Measurements from ENCODE around the gene PCDHA2. TPM values are rescaled to one million over a fixed set of nuclear protein-coding genes. Genes with fewer than 3 reads are reported as not detected.
"Not testable (repeated sequence)": the region's sequence is repeated elsewhere in the genome, so short reads cannot be mapped to it uniquely, and the experiment has no call there.

Gene PCDHA2
- 0.17 TPM in 1 of 2 replicates, not detected in the other for total RNA-seq

DNA sequence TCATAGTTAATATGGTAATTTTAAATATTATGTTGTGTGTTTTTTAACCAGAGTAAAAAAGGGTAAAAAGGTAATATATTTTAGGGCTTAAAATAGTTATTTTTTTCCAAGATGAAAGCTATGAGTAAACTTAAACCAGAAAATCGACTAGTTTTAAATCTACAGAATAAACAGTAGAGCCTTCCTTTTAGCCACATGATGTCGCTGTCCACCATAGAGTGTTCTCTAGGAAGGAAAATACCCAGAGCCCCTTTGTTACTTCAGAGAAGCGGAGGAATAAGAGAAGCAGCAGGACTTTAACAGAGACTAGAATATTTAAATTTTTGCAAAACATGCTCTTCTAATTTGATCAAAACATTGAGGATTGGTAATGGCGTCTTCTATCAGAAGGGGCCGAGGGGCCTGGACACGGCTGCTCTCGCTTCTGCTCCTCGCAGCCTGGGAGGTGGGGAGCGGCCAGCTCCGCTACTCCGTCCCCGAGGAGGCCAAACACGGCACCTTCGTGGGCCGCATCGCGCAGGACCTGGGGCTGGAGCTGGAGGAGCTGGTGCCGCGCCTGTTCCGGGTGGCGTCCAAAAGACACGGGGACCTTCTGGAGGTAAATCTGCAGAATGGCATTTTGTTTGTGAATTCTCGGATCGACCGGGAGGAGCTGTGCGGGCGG, at the start of gene PCDHA2:
Gene PCDHA2 (plus strand): TSS at position 258 of the 664 bp plus-strand sequence.
- DNase-seq = peak; percentile 8

DNA sequence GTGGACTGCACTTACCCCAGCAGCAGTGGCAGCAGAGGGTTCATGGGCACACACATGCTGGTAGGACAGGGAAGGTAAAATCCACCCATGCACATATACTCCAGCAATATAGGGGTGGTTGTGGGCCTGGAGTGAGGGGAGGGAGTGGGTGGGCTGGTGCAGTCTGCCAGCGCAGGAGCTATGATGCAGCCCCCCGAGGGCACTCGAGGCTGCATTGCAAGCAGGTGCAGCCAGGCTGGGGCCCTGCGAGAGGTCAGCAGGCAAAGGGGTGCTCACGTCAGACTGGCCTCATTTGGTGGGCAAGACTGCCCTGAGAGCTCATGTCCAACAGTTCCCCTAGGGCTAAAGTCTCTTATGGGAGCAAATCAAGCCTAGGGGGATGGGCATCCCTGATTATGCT, 41.1 kb upstream of the PCDHA2 start:
- DNase-seq = no peak

DNA sequence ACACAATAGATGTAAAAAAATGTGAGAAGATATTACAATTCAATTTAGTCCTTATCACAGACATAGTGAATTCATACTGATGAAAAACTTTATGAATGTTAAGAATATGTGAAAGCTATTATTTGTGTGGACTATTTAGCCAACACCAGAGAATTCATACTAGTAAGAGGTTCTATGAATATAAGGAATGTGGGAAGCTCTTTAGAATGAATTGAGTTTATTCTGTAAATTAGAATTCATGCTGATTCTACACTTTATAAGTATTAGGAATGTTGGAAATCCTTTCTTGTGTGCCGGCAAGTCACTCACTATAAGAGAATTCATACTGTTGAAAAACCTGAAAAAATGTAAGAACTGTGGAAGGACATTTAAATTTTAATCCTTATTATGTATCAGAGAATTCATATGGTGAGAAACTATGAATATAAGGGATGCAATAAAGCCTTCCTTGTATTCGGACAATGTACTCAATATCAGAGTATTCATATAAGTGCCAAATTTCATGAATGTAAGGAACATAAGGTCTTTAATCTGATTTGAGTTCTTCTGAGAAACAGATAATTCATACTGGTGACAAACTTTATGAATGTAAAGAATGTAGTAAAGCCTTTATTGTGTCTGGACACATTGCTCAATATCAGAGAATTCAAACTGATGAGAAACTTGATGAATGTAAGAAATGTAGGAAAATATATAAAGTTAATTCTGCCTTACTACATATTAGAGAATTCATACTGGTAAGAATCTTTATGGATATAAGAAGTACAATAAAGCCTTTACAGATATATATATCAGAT, 30.3 kb upstream of the PCDHA2 start:
- peak; percentile 4 for DNase-seq

DNA sequence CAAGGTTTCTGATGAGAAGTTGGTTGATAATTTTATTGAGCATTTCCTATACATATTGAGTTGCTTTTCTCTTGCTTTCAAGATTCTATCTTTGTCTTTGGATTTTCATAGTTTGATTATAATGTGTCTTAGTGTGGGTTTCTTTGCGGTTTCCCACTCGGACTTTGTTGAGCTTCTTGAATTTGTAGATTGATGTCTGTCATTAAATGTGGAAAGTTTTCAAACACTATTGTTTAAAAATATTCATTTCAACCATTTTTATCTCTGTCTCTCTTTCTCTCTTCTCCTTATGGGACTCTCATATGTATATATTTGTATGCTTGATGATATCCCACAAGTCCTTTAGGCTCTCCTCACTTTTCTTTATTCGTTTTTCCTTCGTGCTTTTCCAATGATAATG, 27.2 kb upstream of the PCDHA2 start:
- no peak for DNase-seq

DNA sequence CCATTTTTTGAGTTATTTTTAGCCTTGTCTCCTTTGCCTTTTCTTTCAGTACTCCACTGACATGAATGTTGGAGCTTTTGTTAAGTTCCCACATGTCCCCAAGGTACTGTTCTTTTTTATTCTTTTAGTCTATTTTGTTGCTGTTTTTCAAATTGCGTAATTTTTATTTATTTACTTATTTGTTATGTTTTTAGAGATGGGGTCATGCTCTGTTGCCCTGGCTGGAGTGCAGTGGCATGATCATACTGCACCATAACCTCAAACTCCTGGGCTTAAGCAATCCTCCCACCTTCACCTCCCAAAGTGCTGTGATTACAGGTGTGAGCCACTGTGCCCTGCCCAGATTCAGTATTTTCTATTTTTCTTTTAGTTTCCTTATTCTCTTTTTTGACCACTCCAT, 14.1 kb upstream of the PCDHA2 start:
- no peak for DNase-seq

- DNase-seq = no peak
These were observed 8.6 kb upstream of the PCDHA2 start, which contains the start of gene PCDHA1 for GRCh38 chr5:140785905-140786686. Gene PCDHA1 (plus strand): TSS chr5:140786140.

DNA sequence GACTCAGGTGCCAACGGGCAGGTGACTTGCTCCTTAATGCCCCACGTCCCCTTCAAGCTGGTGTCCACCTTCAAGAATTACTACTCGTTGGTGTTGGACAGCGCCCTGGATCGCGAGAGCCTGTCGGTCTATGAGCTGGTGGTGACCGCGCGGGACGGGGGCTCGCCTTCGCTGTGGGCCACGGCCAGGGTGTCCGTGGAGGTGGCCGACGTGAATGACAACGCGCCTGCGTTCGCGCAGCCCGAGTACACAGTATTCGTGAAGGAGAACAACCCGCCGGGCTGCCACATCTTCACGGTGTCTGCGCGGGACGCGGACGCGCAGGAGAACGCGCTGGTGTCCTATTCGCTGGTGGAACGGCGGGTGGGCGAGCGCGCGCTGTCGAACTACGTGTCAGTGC, 7.2 kb upstream of the PCDHA2 start:
- not testable (repeated sequence) for DNase-seq

DNA sequence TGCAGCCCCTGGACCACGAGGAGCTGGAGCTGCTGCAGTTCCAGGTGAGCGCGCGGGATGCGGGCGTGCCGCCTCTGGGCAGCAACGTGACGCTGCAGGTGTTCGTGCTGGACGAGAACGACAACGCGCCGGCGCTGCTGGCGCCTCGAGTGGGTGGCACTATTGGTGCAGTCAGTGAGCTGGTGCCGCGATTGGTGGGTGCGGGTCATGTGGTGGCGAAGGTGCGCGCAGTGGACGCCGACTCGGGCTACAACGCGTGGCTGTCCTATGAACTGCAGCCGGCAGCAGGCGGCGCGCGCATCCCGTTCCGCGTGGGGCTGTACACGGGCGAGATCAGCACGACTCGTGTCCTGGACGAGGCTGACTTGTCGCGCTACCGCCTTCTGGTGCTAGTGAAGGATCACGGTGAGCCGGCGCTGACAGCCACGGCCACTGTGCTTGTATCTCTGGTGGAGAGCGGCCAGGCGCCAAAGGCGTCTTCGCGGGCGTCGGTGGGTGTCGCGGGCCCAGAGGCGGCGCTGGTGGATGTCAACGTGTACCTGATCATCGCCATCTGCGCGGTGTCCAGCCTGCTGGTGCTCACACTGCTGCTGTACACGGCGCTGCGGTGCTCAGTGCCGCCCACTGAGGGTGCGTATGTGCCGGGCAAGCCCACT, 6.7 kb upstream of the PCDHA2 start:
- not testable (repeated sequence) for DNase-seq

DNA sequence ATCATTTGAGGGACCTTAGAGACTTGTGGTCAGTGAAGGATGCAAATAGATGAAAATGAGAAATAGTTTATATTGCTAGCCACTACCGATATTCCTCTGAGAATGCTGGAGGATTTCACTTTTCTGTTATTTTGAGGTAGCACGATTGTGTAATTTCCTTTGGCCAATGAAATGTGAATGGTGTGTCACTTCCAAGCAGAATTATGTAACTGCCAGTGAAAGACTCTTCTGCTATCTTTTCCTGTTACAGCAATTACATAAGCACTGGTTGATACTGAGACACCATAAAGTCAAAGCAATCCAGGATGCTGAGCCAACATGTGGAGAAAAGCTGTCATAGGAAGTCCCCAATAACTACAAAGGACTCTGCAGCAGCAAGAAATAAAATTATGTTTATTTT, 3.6 kb upstream of the PCDHA2 start:
- DNase-seq = no peak

DNA sequence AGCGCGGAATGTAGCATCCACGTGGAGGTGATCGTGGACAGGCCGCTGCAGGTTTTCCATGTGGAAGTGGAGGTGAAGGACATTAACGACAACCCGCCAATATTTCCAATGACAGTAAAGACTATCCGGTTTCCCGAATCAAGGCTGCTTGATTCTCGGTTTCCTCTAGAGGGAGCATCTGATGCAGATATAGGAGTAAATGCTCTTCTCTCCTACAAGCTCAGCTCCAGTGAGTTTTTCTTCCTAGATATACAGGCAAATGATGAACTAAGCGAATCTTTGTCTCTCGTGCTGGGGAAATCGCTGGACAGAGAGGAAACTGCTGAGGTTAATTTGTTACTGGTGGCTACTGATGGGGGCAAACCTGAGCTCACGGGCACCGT, 598 bp downstream of the PCDHA2 start:
- DNase-seq = peak; percentile 5

DNA sequence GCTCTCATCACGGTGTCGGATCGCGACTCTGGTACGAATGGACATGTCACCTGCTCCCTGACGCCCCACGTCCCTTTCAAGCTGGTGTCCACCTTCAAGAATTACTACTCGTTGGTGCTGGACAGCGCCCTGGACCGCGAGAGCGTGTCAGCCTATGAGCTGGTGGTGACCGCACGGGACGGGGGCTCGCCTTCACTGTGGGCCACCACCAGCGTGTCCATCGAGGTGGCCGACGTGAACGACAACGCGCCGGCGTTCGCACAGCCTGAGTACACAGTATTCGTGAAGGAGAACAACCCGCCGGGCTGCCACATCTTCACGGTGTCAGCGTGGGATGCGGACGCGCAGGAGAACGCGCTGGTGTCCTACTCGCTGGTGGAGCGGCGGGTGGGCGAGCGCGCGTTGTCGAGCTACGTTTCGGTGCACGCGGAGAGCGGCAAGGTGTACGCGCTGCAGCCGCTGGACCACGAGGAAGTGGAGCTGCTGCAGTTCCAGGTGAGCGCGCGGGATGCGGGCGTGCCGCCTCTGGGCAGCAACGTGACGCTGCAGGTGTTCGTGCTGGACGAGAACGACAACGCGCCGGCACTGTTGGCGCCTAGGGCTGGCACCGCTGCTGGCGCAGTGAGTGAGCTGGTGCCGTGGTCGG, 1.5 kb downstream of the PCDHA2 start:
- not testable (repeated sequence) for DNase-seq

DNA sequence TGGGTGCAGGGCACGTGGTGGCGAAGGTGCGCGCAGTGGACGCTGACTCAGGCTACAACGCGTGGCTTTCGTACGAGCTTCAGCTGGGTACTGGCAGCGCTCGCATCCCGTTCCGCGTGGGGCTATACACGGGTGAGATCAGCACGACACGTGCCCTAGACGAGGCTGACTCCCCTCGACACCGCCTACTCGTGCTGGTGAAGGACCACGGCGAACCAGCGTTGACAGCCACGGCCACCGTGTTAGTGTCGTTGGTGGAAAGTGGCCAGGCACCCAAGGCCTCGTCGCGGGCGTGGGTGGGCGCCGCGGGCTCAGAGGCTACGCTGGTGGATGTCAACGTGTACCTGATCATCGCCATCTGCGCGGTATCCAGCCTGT, 2.1 kb downstream of the PCDHA2 start:
- no peak for DNase-seq

DNA sequence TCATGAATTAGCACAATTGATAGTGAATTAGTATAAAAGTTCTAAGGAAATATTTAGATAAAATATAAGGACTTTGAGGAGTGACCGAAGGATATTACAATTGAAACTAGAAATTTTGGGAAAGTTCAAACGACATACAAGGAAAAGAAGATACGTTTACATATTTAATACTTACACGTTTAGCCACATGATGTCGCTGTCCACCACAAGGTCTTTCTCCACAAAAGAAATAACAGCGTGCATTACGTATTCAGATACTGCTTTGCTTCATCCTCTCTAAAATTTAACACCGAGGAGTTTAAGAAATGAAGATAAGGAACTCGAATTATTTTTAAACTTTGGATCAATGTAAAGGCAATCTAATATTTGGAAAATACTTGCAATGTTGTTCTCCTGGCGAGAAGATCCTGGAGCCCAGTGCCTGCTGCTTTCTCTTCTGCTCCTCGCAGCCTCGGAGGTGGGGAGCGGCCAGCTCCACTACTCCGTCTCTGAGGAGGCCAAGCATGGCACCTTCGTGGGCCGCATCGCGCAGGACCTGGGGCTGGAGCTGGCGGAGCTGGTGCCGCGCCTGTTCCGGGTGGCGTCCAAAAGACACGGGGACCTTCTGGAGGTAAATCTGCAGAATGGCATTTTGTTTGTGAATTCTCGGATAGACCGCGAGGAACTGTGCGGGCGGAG, 6.3 kb downstream of the PCDHA2 start, which contains the start of gene PCDHA3:
Gene PCDHA3 (plus strand): TSS at position 242 of the 678 bp plus-strand sequence.
- peak; percentile 65 for DNase-seq

DNA sequence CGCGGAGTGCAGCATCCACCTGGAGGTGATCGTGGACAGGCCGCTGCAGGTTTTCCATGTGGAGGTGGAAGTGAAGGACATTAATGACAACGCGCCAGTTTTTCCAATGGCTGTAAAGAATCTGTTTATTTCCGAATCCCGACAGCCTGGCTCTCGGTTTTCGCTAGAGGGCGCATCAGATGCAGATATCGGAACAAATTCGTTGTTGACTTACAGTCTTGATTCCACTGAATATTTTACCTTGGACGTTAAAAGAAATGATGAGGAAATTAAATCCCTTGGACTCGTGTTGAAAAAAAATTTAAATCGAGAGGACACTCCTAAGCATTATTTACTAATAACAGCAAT, 6.8 kb downstream of the PCDHA2 start:
- peak; percentile 44 for DNase-seq

DNA sequence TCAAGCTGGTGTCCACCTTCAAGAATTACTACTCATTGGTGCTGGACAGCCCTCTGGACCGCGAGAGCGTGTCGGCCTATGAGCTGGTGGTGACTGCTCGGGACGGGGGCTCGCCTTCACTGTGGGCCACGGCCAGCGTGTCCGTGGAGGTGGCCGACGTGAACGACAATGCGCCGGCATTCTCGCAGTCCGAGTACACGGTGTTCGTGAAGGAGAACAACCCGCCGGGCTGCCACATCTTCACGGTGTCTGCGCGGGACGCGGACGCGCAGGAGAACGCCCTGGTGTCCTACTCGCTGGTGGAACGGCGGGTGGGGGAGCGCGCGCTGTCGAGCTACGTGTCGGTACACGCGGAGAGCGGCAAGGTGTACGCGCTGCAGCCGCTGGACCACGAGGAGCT, 7.7 kb downstream of the PCDHA2 start:
- DNase-seq = not testable (repeated sequence)

DNA sequence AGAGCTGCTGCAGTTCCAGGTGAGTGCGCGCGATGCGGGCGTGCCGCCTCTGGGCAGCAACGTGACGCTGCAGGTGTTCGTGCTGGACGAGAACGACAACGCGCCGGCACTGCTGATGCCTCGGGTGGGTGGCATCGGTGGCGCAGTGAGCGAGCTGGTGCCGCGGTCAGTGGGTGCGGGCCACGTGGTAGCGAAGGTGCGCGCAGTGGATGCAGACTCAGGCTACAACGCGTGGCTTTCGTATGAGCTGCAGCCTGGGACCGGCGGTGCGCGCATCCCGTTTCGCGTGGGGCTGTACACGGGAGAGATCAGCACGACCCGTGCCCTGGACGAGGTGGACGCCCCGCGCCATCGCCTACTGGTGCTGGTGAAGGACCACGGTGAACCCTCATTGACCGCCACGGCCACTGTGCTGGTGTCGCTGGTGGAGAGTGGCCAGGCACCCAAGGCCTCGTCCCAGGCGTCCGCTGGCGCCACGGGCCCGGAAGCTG, 8.2 kb downstream of the PCDHA2 start:
- DNase-seq = no peak

DNA sequence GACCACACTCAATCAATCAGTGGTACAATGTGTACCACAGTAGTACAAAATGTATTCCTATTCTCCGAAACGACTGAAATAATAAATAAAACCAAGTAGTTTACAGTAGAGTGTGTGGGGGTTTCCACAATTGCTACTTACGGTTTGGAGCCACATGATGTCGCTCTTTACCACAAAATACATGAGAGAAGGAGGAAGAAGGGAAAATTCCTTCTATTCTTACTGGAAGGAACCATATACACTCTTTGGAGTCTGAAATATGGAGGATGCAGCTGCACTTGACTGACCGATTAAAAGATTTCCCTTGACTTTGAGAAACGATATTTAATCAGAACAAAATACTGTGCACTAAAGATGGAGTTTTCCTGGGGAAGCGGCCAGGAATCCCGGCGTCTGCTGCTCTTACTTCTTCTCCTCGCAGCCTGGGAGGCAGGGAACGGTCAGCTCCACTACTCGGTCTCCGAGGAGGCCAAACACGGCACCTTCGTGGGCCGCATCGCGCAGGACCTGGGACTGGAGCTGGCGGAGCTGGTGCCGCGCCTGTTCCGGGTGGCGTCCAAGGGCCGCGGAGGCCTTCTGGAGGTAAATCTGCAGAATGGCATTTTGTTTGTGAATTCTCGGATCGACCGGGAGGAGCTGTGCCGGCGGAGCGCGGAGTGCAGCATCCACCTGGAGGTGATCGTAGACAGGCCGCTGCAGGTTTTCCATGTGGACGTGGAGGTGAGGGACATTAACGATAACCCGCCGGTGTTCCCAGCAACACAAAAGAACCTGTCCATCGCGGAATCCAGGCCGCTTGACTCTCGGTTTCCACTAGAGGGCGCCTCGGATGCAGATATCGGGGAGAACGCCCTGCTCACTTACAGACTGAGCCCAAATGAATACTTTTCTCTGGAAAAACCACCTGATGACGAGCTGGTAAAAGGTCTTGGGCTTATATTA, 12.5 kb downstream of the PCDHA2 start, which contains the start of gene PCDHA4:
Gene PCDHA4 (plus strand): TSS at position 235 of the 942 bp plus-strand sequence.
- peak; percentile 38 for DNase-seq

DNA sequence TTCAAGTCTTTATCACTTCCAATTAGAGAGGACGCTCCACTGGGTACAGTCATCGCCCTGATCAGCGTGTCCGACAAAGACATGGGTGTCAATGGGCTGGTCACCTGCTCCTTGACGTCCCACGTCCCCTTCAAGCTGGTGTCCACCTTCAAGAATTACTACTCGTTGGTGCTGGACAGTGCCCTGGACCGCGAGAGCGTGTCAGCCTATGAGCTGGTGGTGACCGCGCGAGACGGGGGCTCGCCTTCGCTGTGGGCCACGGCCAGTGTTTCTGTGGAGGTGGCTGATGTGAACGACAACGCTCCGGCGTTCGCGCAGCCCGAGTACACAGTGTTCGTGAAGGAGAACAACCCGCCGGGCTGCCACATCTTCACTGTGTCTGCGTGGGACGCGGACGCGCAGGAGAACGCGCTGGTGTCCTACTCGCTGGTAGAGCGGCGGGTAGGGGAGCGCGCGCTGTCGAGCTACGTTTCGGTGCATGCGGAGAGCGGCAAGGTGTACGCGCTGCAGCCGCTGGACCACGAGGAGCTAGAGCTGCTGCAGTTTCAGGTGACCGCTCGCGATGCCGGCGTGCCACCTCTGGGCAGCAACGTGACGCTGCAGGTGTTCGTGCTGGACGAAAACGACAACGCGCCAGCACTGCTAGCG, 13.7 kb downstream of the PCDHA2 start:
- not testable (repeated sequence) for DNase-seq

DNA sequence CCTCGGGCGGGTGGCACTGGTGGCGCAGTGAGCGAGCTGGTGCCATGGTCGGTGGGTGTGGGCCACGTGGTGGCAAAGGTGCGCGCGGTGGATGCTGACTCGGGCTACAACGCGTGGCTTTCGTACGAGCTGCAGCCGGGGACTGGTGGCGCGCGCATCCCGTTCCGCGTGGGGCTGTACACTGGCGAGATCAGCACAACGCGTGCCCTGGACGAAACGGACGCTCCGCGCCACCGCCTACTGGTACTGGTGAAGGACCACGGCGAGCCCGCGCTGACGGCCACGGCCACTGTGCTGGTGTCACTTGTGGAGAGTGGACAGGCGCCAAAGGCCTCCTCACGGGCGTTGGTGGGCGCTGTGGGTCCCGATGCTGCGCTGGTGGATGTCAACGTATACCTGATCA, 14.2 kb downstream of the PCDHA2 start:
- no peak for DNase-seq
